Muscle of leg (tissue), 11 donors: Measurements from ENCODE around the gene F7. TPM values are rescaled to one million over a fixed set of nuclear protein-coding genes. Genes with fewer than 3 reads are reported as not detected.
"Not testable (repeated sequence)": the region's sequence is repeated elsewhere in the genome, so short reads cannot be mapped to it uniquely, and the experiment has no call there.

Experiments used
- DNase-seq: peaks from one replicate; pipeline ENCODE4 v3.0.0; 2013
- H3K27ac ChIP-seq: one replicate; pipeline ENCODE4 v1.5.1; 2013; ENCODE audit warnings: mild to moderate bottlenecking, low read length, control low read depth
- H3K27me3 ChIP-seq: one replicate; pipeline ENCODE4 v1.6.1; 2013; ENCODE audit warnings: low read length; ENCODE audit not compliant: control insufficient read depth, insufficient read depth
- H3K36me3 ChIP-seq: one replicate; pipeline ENCODE4 v1.6.1; 2013; ENCODE audit warnings: low read length; ENCODE audit not compliant: control insufficient read depth, insufficient read depth
- H3K4me1 ChIP-seq: one replicate; pipeline ENCODE4 v1.6.1; 2013; ENCODE audit warnings: low read length; ENCODE audit not compliant: control insufficient read depth, insufficient read depth
- H3K4me3 ChIP-seq: one replicate; pipeline ENCODE4 v1.5.1; 2013; ENCODE audit warnings: low read length, control low read depth
- H3K9me3 ChIP-seq: replicated peaks from 2 replicates; pipeline ENCODE4 v1.6.1; 2013; ENCODE audit warnings: low read depth, low read length; ENCODE audit not compliant: control insufficient read depth
- WGBS: methylation state at CpG from one replicate; pipeline ENCODE4 v1.1.5; 2013; ENCODE audit warnings: missing lambda C conversion rate; ENCODE audit not compliant: insufficient coverage; 5-methylcytosine and 5-hydroxymethylcytosine counted together
- polyA plus RNA-seq, 8 donors: library from polyadenylated mRNA; unstranded; fragments of 120-200 nt; gene quantifications; one replicate each; pipeline versions ENCODE4 v1.2.1 to v1.2.3, GENCODE V29; 2013; ENCODE audit warnings: inconsistent platforms in 1 of 8, low replicate concordance in 1 of 8; ENCODE audit not compliant: insufficient read length in 8 of 8, insufficient read depth in 1 of 8
- total RNA-seq: library from RNA; stranded (reverse); fragments of 120-200 nt; gene quantifications from one replicate; pipeline ENCODE4 v1.2.4, GENCODE V29; 2013

Gene F7
- total and polyA plus RNA-seq, 9 donors = 0.99 to 2.0 (median 1.6) TPM

- peaks cover 45% of the 10 kb centered on the region for H3K27me3 ChIP-seq
- not testable (repeated sequence) for H3K36me3 ChIP-seq
- WGBS = 80% methylated on average over 1 of the region's 1 CpG
Measured at GRCh38 chr13:113112475-113112874, 6.9 kb downstream of the F7 start.

GRCh38 chr13:113112893-113113845 lies 7.6 kb downstream of the F7 start:
- Histone ChIP-seq H3K36me3 (no peaks in the 10 kb centered on the region), H3K27me3 (peaks cover 46% of the 10 kb centered on the region), H3K27ac (no peak overlapping the region), H3K4me3 (no peak overlapping the region), H3K9me3 (no peaks in the 10 kb centered on the region), H3K4me1 (peaks cover 13% of the 10 kb centered on the region)
- 33% methylated on average over 1 of the region's 9 CpGs for WGBS
- no peak for DNase-seq

More at GRCh38 chr13:113112475-113112874, 6.9 kb downstream of the F7 start:
- H3K9me3 ChIP-seq, H3K27ac ChIP-seq, H3K4me3 ChIP-seq, DNase-seq: not testable (repeated sequence)
- peaks cover 13% of the 10 kb centered on the region for H3K4me1 ChIP-seq

- H3K27ac ChIP-seq = no peak overlapping the region
- DNase-seq = no peak
- 92% methylated on average over 6 of the region's 8 CpGs for WGBS
- no peaks in the 10 kb centered on the region for H3K36me3 ChIP-seq
- peaks cover 13% of the 10 kb centered on the region for H3K4me1 ChIP-seq
- no peak overlapping the region for H3K4me3 ChIP-seq
- no peaks in the 10 kb centered on the region for H3K9me3 ChIP-seq
- peaks cover 47% of the 10 kb centered on the region for H3K27me3 ChIP-seq
Measured at GRCh38 chr13:113113846-113114271, 8.3 kb downstream of the F7 start.

- H3K36me3 ChIP-seq = no peaks in the 10 kb centered on the region
- 85% methylated on average over 16 of the region's 17 CpGs for WGBS
- H3K27me3 ChIP-seq = peaks cover 38% of the 10 kb centered on the region
Measured at GRCh38 chr13:113114511-113115362, 9.1 kb downstream of the F7 start.

GRCh38 chr13:113115363-113116205 lies 10.0 kb downstream of the F7 start:
- 82% methylated on average over 19 of the region's 21 CpGs for WGBS
- H3K27ac ChIP-seq = no peak overlapping the region
- no peak overlapping the region for H3K4me3 ChIP-seq
- peaks cover 4% of the 10 kb centered on the region for H3K4me1 ChIP-seq
- no peaks in the 10 kb centered on the region for H3K9me3 ChIP-seq
- no peaks in the 10 kb centered on the region for H3K36me3 ChIP-seq
- peaks cover 30% of the 10 kb centered on the region for H3K27me3 ChIP-seq
- no peak for DNase-seq

More at GRCh38 chr13:113114511-113115362, 9.1 kb downstream of the F7 start:
- Histone ChIP-seq H3K4me3 (no peak overlapping the region), H3K9me3 (no peaks in the 10 kb centered on the region), H3K4me1 (peaks cover 9% of the 10 kb centered on the region), H3K27ac (no peak overlapping the region)
- no peak for DNase-seq

GRCh38 chr13:113116206-113116800 lies 10.7 kb downstream of the F7 start:
- no peak for DNase-seq
- 86% methylated on average over 8 of the region's 10 CpGs for WGBS
- Histone ChIP-seq H3K4me3 (no peak overlapping the region), H3K27ac (no peak overlapping the region), H3K4me1 (peaks cover under 1% of the 10 kb centered on the region), H3K9me3 (no peaks in the 10 kb centered on the region), H3K27me3 (peaks cover 23% of the 10 kb centered on the region), H3K36me3 (no peaks in the 10 kb centered on the region)

GRCh38 chr13:113116871-113117271 lies 11.3 kb downstream of the F7 start:
- no peak overlapping the region for H3K27ac ChIP-seq
- no peaks in the 10 kb centered on the region for H3K9me3 ChIP-seq
- 91% methylated on average over 7 of the region's 10 CpGs for WGBS
- H3K4me1 ChIP-seq = peaks cover 6% of the 10 kb centered on the region
- no peak overlapping the region for H3K4me3 ChIP-seq
- H3K27me3 ChIP-seq = peaks cover 20% of the 10 kb centered on the region
- DNase-seq = no peak
- H3K36me3 ChIP-seq = no peaks in the 10 kb centered on the region

- no peak overlapping the region for H3K4me3 ChIP-seq
- peaks cover 10% of the 10 kb centered on the region for H3K4me1 ChIP-seq
- H3K36me3 ChIP-seq = no peaks in the 10 kb centered on the region
- 95% methylated on average over 17 of the region's 26 CpGs for WGBS
- DNase-seq = no peak
- no peak overlapping the region for H3K27ac ChIP-seq
- peaks cover 20% of the 10 kb centered on the region for H3K27me3 ChIP-seq
- no peaks in the 10 kb centered on the region for H3K9me3 ChIP-seq
Measured at GRCh38 chr13:113117335-113117872, 11.8 kb downstream of the F7 start.

- no peak for DNase-seq
- H3K9me3 ChIP-seq = no peaks in the 10 kb centered on the region
- no peak overlapping the region for H3K27ac ChIP-seq
- H3K36me3 ChIP-seq = no peaks in the 10 kb centered on the region
- H3K4me1 ChIP-seq = peaks cover 15% of the 10 kb centered on the region
- no peak overlapping the region for H3K4me3 ChIP-seq
- 81% methylated on average over 7 of the region's 9 CpGs for WGBS
- H3K27me3 ChIP-seq = peaks cover 20% of the 10 kb centered on the region
Measured at GRCh38 chr13:113117911-113118260, 12.3 kb downstream of the F7 start.
